H9 (cell line): Measurements from ENCODE around the gene IL9R. TPM values are rescaled to one million over a fixed set of nuclear protein-coding genes. Genes with fewer than 3 reads are reported as not detected.

Experiments used
- DNase-seq: peaks from one replicate; pipeline ENCODE4 v3.0.0-alpha.2; 2017
- H2AFZ ChIP-seq: one replicate; pipeline ENCODE4 v1.6.1; 2013; ENCODE audit warnings: mild to moderate bottlenecking, low read length, control low read depth, moderate library complexity
- H2AK5ac ChIP-seq: 2 replicates; pipeline ENCODE4 v1.6.1; 2013; ENCODE audit warnings: low read length, control low read depth, mixed read lengths; ENCODE audit not compliant: insufficient read length
- H2BK120ac ChIP-seq: one replicate; pipeline ENCODE4 v1.6.1; 2013; ENCODE audit warnings: low read depth, mild to moderate bottlenecking, low read length, control low read depth, inconsistent platforms; ENCODE audit not compliant: poor library complexity, severe bottlenecking
- H2BK12ac ChIP-seq: 2 replicates; pipeline ENCODE4 v1.6.1; 2013; ENCODE audit warnings: low read length, control low read depth, mixed read lengths, low read depth; ENCODE audit not compliant: insufficient read length
- H2BK15ac ChIP-seq: 2 replicates; pipeline ENCODE4 v1.6.1; 2013; ENCODE audit warnings: low read depth, low read length, control low read depth
- H2BK20ac ChIP-seq: one replicate; pipeline ENCODE4 v1.6.1; 2013; ENCODE audit warnings: low read depth, mild to moderate bottlenecking, low read length, control low read depth, inconsistent platforms; ENCODE audit not compliant: poor library complexity, severe bottlenecking
- H2BK5ac ChIP-seq: 2 replicates; pipeline ENCODE4 v1.6.1; 2013; ENCODE audit warnings: low read length, control low read depth, mixed read lengths; ENCODE audit not compliant: insufficient read length
- H3K14ac ChIP-seq: 2 replicates; pipeline ENCODE4 v1.6.1; 2013; ENCODE audit warnings: low read length, control low read depth; ENCODE audit not compliant: insufficient read depth
- H3K18ac ChIP-seq: 2 replicates; pipeline ENCODE4 v1.6.1; 2013; ENCODE audit warnings: low read depth, mild to moderate bottlenecking, mixed read lengths, low read length, control low read depth; ENCODE audit not compliant: insufficient read length
- H3K23ac ChIP-seq: 2 replicates; pipeline ENCODE4 v1.6.1; 2013; ENCODE audit warnings: low read length, control low read depth, mixed read lengths, low read depth; ENCODE audit not compliant: insufficient read length
- H3K23me2 ChIP-seq: 2 replicates; pipeline ENCODE4 v1.6.1; 2013; ENCODE audit warnings: low read depth, mild to moderate bottlenecking, mixed read lengths, low read length, control low read depth; ENCODE audit not compliant: insufficient read length, poor library complexity, severe bottlenecking
- H3K27ac ChIP-seq: 2 replicates; pipeline ENCODE4 v1.5.1; 2013; ENCODE audit warnings: low read length, control low read depth, mixed read lengths, low read depth; ENCODE audit not compliant: insufficient read length
- H3K27me3 ChIP-seq: 2 replicates; pipeline ENCODE4 v1.6.1; 2013; ENCODE audit warnings: low read length, control low read depth, inconsistent platforms; ENCODE audit not compliant: insufficient read depth
- H3K4ac ChIP-seq: 2 replicates; pipeline ENCODE4 v1.6.1; 2013; ENCODE audit warnings: low read depth, mild to moderate bottlenecking, control low read depth, inconsistent platforms, low read length, moderate library complexity
- H3K4me1 ChIP-seq: 2 replicates; pipeline ENCODE4 v1.6.1; 2013; ENCODE audit warnings: low read length, control low read depth, inconsistent platforms; ENCODE audit not compliant: insufficient read depth
- H3K4me2 ChIP-seq: 2 replicates; pipeline ENCODE4 v1.6.1; 2013; ENCODE audit warnings: low read length, control low read depth, mixed read lengths; ENCODE audit not compliant: insufficient read length, insufficient read depth
- H3K56ac ChIP-seq: 2 replicates; pipeline ENCODE4 v1.6.1; 2013; ENCODE audit warnings: low read depth, mild to moderate bottlenecking, mixed read lengths, low read length, control low read depth; ENCODE audit not compliant: insufficient read length
- H3K79me1 ChIP-seq: 2 replicates; pipeline ENCODE4 v1.6.1; 2013; ENCODE audit warnings: low read depth, mild to moderate bottlenecking, moderate library complexity, low read length, control low read depth, inconsistent platforms; ENCODE audit not compliant: insufficient read depth, poor library complexity, severe bottlenecking
- H3K79me2 ChIP-seq: 2 replicates; pipeline ENCODE4 v1.6.1; 2013; ENCODE audit warnings: low read length, control low read depth, inconsistent platforms; ENCODE audit not compliant: insufficient read depth
- H3K9ac ChIP-seq: 2 replicates; pipeline ENCODE4 v1.6.1; 2013; ENCODE audit warnings: low read length, control low read depth, mixed read lengths; ENCODE audit not compliant: insufficient read length; ENCODE audit errors: extremely low read depth
- H3K9me3 ChIP-seq: one replicate; pipeline ENCODE4 v1.6.1; 2013; ENCODE audit warnings: low read depth, low read length, inconsistent platforms; ENCODE audit not compliant: control insufficient read depth
- H3T11ph ChIP-seq: one replicate; pipeline ENCODE4 v1.6.1; 2013; ENCODE audit warnings: mild to moderate bottlenecking, low read length, control low read depth, inconsistent platforms
- H4K20me1 ChIP-seq: one replicate; pipeline ENCODE4 v1.6.1; 2013; ENCODE audit not compliant: control insufficient read depth, insufficient read length, insufficient read depth
- H4K5ac ChIP-seq: 2 replicates; pipeline ENCODE4 v1.6.1; 2013; ENCODE audit warnings: low read depth, mild to moderate bottlenecking, mixed read lengths, low read length, control low read depth; ENCODE audit not compliant: insufficient read length
- H4K8ac ChIP-seq: replicated peaks from 2 replicates; pipeline ENCODE4 v1.6.1; 2013; ENCODE audit warnings: low read length, control low read depth, mixed read lengths, low read depth; ENCODE audit not compliant: insufficient read length
- H4K91ac ChIP-seq: 2 replicates; pipeline ENCODE4 v1.6.1; 2013; ENCODE audit warnings: low read depth, mild to moderate bottlenecking, moderate library complexity, mixed read lengths, low read length, control low read depth; ENCODE audit not compliant: insufficient read length
- H3K27ac Mint-ChIP-seq, 3 experiments: 2 replicates in 2 of 3; 3 replicates in 1 of 3; pipeline ENCODE4 v1.8.0; 2020 to 2021; ENCODE audit warnings: mixed read lengths in 3 of 3, mild to moderate bottlenecking in 1 of 3, moderate library complexity in 1 of 3
- H3K27me3 Mint-ChIP-seq: 2 replicates; pipeline ENCODE4 v1.8.0; 2021; ENCODE audit warnings: low read depth, mild to moderate bottlenecking, moderate library complexity, mixed read lengths
- H3K36me3 Mint-ChIP-seq, 3 experiments: 2 replicates in 2 of 3; 3 replicates in 1 of 3; pipeline ENCODE4 v1.8.0; 2020 to 2021; ENCODE audit warnings: low read depth in 3 of 3, mixed read lengths in 3 of 3; ENCODE audit not compliant: insufficient read depth in 1 of 3
- H3K4me1 Mint-ChIP-seq, 2 experiments: 2 replicates each; pipeline ENCODE4 v1.8.0; 2020; ENCODE audit warnings: mixed read lengths in 2 of 2
- H3K4me3 Mint-ChIP-seq, 2 experiments: 2 replicates in 1 of 2; 3 replicates in 1 of 2; pipeline ENCODE4 v1.8.0; 2020 to 2021; ENCODE audit warnings: mild to moderate bottlenecking in 2 of 2, mixed read lengths in 2 of 2, moderate library complexity in 1 of 2
- H3K9me3 Mint-ChIP-seq, 2 experiments: 2 replicates in 1 of 2; 3 replicates in 1 of 2; pipeline ENCODE4 v1.8.0; 2020; ENCODE audit warnings: mild to moderate bottlenecking in 2 of 2, mixed read lengths in 2 of 2, moderate library complexity in 1 of 2
- CTCF ChIP-seq: fragments of 200-600 bp; sonication (generic); conservative IDR thresholded peaks from 3 replicates; pipeline ENCODE4 v1.8.0; 2021; ENCODE audit warnings: antibody characterized with exemption, mild to moderate bottlenecking
- WGBS: extraction: QIAGEN DNeasy Blood & Tissue Kit; methylation state at CpG from one replicate; pipeline ENCODE4 v1.1.7; 2013; ENCODE audit warnings: missing lambda C conversion rate, low lambda C conversion rate, mixed read lengths; ENCODE audit not compliant: insufficient read length; ENCODE audit errors: extremely low coverage; 5-methylcytosine and 5-hydroxymethylcytosine counted together
- total RNA-seq: library from RNA; stranded (reverse); gene quantifications from 2 replicates; pipeline ENCODE4 v1.2.1, GENCODE V29; 2021

Gene IL9R
- total RNA-seq, 1 experiment from 2014 or later, result 0.72 TPM

- Histone ChIP-seq H3K56ac (no peak overlapping the region), H2AFZ (no peak overlapping the region), H2AK5ac (no peak overlapping the region), H3K4me2 (no peak overlapping the region), H4K91ac (no peak overlapping the region), H3K79me1 (no peaks in the 10 kb centered on the region), H2BK5ac (no peak overlapping the region), H3K18ac (no peak overlapping the region), H3K79me2 (no peaks in the 10 kb centered on the region), H3K14ac (no peak overlapping the region), H4K8ac (no peak overlapping the region), H2BK20ac (no peak overlapping the region), H2BK12ac (no peak overlapping the region), H3K23me2 (no peaks in the 10 kb centered on the region), H3K23ac (no peak overlapping the region), H3K4ac (no peak overlapping the region), H3K9me3 (peaks cover 25% of the 10 kb centered on the region), H4K20me1 (no peaks in the 10 kb centered on the region), H3K9ac (no peak overlapping the region), H3K27ac (no peak overlapping the region), H2BK15ac (no peak overlapping the region), H3K4me1 (no peaks in the 10 kb centered on the region), H4K5ac (no peak overlapping the region), H2BK120ac (no peak overlapping the region), H3K27me3 (no peaks in the 10 kb centered on the region), H3T11ph (no peak overlapping the region)
- WGBS, result no CpG with 5 or more reads among the region's 14 CpGs
- H3K4me1 Mint-ChIP-seq, result no peaks in the 10 kb centered on the region
- no peaks in the 10 kb centered on the region; the same call in 1 of the 2 replicates for H3K27me3 Mint-ChIP-seq
- peaks cover 0 to 6% (median 5%) of the 10 kb centered on the region in 3 experiments; a peak in 3 of 7 replicates for H3K36me3 Mint-ChIP-seq
- DNase-seq, result no peak
- H3K9me3 Mint-ChIP-seq, result peaks cover 62 to 70% of the 10 kb centered on the region in 2 experiments
- H3K4me3 Mint-ChIP-seq, result no peak overlapping the region; a peak in 1 of 5 replicates
- no peak overlapping the region for H3K27ac Mint-ChIP-seq
- no peak for TF ChIP-seq CTCF
Measured at GRCh38 chrX:156003486-156004185, 6.1 kb downstream of the IL9R start.
